Measurements from ENCODE around the gene TBXAS1.

DNA sequence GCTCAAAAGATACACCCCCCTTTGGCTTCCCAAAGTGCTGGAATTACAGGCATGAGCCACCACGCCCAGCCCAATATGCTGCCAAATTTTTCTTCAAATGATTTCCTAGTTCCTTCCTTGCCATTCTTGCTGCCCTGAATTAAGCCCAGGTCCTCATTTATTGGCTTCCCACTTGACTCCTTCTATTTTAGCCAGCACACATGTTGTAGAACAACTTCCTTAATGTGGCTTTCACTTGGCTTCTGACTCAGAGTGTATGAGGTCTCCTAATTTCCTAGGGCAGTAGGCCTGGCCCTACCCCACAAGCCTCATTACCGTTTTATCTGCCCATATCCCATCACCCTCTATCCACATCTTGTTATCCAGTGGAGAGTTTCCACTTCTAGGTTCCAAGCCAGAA, 29.5 kb upstream of the TBXAS1 start:
- TF ChIP-seq CTCF (conservative IDR thresholded peaks at IDR 0.05) (no peak), EZH2 (IDR thresholded peaks at IDR 0.05; ENCODE audit: low read depth) (no peak)
